ENCODE measurements around the gene C11orf65. TPM values are rescaled to one million over a fixed set of nuclear protein-coding genes. Genes with fewer than 3 reads are reported as not detected.

C11orf65 gene
- total RNA-seq, 2 donors from 2014 or later, result 1.3 to 1.6 TPM

- H3K4me3 ChIP-seq, result no peak overlapping the region
- no peak overlapping the region for H3K27ac ChIP-seq
- H3K9me3 ChIP-seq, result no peaks in the 10 kb centered on the region
- H3K27me3 ChIP-seq, result no peaks in the 10 kb centered on the region
- intact Hi-C loops (cut with DNase I), result no loop called here
- WGBS, 2 donors, result 92 to 98% methylated on average over 2 of the region's 2 CpGs
- ATAC-seq (no peak), DNase-seq (no peak)
- TF ChIP-seq CTCF (IDR thresholded peaks at IDR 0.05) (no peak), POLR2A (IDR thresholded peaks at IDR 0.05) (no peak)
- H3K36me3 ChIP-seq (replicated peaks in 1 of 2; ENCODE audit: insufficient read depth in 1 of 2, low read depth in 2 of 2), result peaks cover 0 to 10% of the 10 kb centered on the region in 2 donors
- H3K4me1 ChIP-seq, result peaks cover 3% of the 10 kb centered on the region
These were observed 128.6 kb downstream of the C11orf65 start for GRCh38 chr11:108338750-108339149.

GRCh38 chr11:108333403-108333899 is 133.9 kb downstream of the C11orf65 start:
- H3K27me3 ChIP-seq, result no peaks in the 10 kb centered on the region
- no peaks in the 10 kb centered on the region for H3K9me3 ChIP-seq
- H3K4me1 ChIP-seq, result no peaks in the 10 kb centered on the region
- TF ChIP-seq POLR2A (IDR thresholded peaks at IDR 0.05), result no peak
- no peak overlapping the region for H3K27ac ChIP-seq
- no peak overlapping the region for H3K4me3 ChIP-seq
- intact Hi-C loops (cut with DNase I), result no loop called here
- no peak for ATAC-seq
- WGBS, 2 donors, result 49 to 55% methylated on average over 2 of the region's 2 CpGs
- DNase-seq, result no peak
- peaks cover 4 to 26% of the 10 kb centered on the region in 2 donors for H3K36me3 ChIP-seq (replicated peaks in 1 of 2; ENCODE audit: insufficient read depth in 1 of 2, low read depth in 2 of 2)

Other genes with a start within 250 kb of the C11orf65 start
- gene NPAT, start 244.9 kb downstream of the C11orf65 start, total RNA-seq, result 10 to 100 TPM in 1 of 2 donors, 1 to 10 TPM in 1; 8.6 to 12.2 TPM
- gene ATM, start 244.5 kb downstream of the C11orf65 start, total RNA-seq, result 100 to 1,000 TPM; 128 to 134 TPM
- 1 to 10 TPM; 9.6 to 9.9 TPM for gene POGLUT3, start 30.9 kb upstream of the C11orf65 start, total RNA-seq
- 1 to 10 TPM; 2.3 to 2.9 TPM for gene EXPH5, start 126.2 kb upstream of the C11orf65 start, total RNA-seq
- 10 to 100 TPM; 11.7 to 18.5 TPM for gene DDX10, start 197.5 kb upstream of the C11orf65 start, total RNA-seq